GM19328 (cell line): Measurements from ENCODE around the gene OVCH2.
"Not testable (repeated sequence)": the region's sequence is repeated elsewhere in the genome, so short reads cannot be mapped to it uniquely, and the experiment has no call there.

ENCODE experiments used
- ATAC-seq: cut with Tn5 transposase; IDR thresholded peaks from one replicate; pipeline ENCODE4 v1.9.1; 2021; ENCODE audit warnings: mild to moderate bottlenecking, moderate library complexity; ENCODE audit not compliant: unreplicated experiment

Gene OVCH2, protein sequence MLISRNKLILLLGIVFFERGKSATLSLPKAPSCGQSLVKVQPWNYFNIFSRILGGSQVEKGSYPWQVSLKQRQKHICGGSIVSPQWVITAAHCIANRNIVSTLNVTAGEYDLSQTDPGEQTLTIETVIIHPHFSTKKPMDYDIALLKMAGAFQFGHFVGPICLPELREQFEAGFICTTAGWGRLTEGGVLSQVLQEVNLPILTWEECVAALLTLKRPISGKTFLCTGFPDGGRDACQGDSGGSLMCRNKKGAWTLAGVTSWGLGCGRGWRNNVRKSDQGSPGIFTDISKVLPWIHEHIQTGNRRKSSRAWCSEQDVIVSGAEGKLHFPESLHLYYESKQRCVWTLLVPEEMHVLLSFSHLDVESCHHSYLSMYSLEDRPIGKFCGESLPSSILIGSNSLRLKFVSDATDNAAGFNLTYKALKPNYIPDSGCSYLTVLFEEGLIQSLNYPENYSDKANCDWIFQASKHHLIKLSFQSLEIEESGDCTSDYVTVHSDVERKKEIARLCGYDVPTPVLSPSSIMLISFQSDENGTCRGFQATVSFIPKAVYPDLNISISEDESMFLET

DNA sequence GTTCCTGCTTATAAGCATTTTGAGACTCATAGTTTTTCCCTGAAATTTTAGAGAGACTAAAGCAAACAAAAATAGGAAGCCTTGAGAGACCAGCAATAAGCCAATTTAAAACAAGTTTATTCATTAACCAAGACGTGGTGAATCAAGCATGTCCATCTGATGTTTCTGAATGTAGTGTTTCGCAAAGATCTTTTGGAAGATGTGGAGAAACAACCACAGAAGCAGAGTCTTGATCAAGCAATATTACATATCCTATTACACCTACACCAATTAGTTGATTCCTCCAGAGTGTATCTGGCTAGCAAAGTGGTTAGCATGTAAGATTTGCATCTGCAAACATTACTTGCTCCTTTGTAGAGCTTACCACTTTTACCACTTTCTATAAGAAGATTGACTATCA lies at the start of gene OVCH2:
Gene OVCH2 (minus strand): TSS at position 101 of the 400 bp plus-strand sequence. CDS start 83 bp downstream, at position 18.
- ATAC-seq: no peak

DNA sequence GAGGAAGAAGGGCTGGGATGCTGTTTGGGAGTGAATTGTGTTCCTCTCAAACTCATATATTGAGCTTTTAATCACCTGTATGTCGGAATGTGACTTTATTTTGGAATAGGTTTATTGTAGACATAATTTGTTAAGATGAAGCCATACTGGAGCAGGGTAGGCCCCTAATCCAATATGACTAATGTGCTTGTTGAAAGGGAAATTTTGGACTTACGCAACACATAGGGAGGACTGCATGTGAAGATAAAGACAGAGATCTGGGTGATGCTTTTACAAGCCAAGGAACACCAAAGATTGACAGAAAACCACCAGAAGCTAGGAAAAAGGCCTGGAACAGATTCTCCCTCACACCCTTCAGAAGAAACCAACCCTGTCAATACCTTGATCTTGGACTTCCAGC lies 43.2 kb upstream of the OVCH2 start:
- no peak for ATAC-seq

DNA sequence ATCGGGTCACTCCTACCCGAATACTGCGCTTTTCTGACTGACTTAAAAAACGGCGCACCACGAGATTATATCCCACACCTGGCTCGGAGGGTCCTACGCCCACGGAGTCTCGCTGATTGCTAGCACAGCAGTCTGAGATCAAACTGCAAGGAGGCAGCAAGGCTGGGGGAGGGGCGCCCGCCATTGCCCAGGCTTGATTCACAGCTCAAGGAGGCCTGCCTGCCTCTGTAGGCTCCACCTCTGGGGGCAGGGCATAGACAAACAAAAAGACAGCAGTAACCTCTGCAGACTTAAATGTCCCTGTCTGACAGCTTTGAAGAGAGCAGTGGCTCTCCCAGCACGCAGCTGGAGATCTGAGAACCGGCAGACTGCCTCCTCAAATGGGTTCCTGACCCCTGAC lies 28.5 kb upstream of the OVCH2 start:
- ATAC-seq: not testable (repeated sequence)

DNA sequence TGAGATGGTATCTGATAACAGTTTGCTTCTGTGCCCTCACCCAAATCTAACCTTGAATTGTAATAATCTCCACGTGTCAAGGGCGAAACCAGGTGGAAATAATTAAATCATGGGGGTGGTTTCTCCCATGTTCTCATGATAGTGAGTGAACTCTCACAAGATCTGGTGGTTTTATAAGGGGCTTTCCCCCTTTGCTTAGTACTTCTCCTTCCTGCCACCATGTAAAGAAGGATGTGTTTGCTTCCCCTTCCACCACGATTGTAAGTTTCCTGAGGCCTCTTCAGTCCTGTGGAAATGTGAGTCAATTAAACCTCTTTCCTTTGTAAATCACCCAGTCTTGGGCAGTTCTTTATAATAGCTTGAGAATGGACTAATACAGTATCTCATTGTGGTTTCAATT lies 8.5 kb upstream of the OVCH2 start:
- no peak for ATAC-seq

DNA sequence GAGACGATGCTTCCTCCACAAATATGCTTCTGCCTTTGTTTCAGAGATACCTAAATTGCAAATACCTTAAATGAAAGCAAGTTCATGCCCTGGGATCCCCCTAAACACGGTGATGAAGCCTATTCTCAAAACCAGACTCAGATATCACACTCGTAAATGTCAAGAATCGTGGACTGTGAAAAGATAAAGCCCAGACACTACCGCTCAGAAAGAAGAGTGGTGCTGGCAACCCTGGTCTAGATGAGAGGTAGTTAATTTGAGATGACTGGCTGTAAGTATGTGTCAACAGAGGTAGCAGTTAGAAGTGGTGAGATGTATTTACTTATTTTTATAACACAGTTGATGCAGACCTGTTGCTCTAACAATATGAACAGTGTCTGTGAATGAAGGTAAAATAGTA lies 2.5 kb downstream of the OVCH2 start:
- ATAC-seq: no peak

DNA sequence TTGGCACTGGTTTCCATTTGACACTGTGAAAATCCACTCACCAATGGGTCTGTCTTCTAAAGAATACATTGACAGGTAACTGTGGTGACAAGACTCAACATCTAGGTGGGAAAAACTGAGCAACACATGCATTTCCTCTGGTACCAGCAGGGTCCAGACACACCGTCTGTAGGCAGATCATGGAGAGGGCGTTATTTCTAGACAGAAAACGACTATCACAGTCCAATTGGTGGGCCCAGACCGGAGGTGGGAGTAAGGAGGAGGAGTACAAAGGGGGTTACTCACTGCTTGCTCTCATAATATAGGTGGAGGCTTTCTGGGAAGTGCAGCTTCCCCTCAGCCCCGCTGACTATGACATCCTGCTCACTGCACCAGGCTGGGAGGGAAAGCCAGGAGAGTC lies 9.9 kb downstream of the OVCH2 start:
- ATAC-seq: no peak

DNA sequence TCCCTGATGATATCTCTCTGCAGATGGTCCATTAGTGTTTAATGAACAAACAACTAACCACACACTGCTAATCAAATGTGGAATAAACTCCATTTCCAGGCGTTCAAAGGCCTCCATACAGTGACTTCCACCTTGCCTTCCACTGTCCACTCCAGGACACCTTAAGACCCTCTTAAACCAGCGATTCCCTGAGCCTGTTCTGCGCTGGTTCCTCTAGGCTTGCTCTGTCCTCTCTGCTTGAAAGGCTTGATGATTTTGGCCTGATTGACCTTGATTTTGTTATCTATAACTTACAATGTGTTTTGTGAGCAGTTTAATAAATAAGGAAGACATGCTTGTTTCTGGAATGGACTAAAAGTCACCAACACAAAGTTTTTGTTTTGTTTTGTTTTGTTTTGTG lies 12.0 kb downstream of the OVCH2 start:
- no peak for ATAC-seq

DNA sequence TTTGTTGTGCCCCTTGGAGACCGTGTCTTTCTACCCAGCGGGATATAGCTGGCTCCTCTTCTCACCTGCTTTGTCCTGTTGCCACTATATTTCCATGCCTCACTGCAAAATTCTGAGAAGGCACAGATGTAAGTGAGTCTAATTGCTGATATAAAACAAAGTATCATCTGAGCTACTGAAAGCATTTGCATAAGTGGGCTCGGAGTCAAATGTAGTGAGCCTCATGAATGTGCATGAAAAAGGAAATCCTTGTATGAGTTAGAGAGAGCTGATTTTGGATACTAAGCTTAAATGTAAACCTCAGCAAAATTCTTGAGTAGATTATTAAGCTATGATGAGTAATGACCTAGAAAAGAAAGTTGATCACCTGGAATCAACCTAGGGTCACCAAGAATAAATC lies 13.9 kb downstream of the OVCH2 start:
- ATAC-seq: no peak

DNA sequence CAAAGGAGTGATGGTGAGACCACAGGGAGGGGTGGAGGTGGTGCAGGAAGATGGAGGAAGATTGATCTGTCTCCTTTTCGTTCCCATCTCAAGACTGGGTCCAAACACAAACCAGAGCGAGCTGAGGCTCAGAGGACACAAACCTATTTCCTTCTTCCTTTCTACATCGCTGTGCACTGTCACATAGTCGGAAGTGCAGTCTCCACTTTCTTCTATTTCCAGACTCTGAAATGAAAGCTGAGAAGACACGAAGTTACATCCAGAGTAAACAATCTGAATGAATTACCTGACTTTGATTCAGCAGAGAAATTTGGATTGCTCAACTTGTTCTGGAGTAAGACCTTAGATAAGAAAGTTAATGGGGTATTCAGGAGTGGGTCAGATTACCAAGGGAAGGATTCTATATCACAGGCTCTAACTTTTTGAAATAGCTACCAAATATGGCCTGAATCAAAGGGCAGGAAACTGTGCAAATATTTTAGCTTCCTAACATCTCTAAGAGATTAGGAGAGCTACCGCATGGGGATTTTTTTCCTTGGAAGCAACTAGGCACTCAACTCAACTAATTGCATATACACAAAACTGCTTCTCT lies 14.4 kb downstream of the OVCH2 start:
- no peak for ATAC-seq

DNA sequence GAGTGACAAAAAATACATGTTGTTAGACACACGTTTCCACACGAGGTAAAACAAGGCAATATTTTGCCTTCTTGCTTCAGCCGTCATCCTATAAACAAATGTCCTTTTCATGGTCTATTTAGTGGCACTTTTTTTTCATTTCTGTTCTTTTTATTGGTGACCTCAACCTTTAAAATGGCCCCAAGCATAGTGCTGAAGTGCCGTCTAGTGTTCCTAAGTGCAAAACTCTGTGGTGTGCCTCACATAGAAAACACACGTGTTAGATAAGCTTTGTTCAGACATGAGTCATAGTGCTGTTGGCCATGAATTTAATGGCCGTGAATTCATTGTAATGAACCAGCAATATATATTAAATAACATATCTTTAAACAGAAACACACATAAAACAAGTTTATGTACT lies 15.6 kb downstream of the OVCH2 start:
- no peak for ATAC-seq

DNA sequence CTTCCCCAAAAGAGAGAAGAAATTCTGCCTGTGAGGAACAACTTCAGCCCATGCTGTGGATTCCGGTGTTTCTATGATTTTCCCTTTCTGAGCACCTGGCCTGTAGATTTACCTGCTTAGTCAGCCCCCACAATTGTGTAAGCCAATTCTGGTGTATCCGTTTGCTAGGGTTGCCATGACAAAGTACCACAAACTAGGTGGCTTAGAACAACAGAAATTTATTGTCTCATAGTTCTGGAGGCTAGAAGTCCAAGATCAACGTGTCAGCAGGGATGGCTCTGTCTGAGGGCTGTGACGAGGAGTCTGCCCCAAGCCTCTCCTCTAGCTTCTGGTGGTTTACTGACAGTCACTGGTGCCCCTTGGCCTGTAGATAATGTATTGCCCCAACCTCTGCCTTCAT lies 17.0 kb downstream of the OVCH2 start:
- ATAC-seq: no peak

DNA sequence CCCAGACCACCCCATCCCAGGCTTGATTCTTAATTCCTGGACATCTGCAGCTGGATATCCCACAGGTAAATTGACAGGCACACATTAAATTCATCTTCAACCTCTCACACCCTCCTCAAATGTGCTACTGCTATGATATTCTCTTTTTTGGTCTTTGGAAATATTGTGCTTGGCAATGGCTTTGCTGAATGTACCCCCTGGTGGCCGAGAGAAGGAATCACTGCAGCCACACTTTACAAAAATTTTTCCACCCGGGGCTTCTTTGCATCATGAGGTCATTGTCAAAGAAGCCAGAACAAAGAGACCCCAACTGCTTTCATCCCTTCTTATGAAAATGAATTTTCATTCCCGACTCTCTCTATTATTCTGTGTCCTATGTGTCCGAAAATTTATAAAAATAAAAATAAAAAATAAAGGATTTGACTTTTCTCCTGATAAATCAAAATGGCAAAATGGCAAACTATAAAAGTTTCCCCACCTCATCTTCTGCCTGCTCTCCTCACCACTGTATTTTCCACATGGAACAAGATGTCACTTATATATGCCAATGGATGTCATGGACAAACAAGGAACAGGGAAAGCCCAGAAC lies 17.9 kb downstream of the OVCH2 start:
- no peak for ATAC-seq

DNA sequence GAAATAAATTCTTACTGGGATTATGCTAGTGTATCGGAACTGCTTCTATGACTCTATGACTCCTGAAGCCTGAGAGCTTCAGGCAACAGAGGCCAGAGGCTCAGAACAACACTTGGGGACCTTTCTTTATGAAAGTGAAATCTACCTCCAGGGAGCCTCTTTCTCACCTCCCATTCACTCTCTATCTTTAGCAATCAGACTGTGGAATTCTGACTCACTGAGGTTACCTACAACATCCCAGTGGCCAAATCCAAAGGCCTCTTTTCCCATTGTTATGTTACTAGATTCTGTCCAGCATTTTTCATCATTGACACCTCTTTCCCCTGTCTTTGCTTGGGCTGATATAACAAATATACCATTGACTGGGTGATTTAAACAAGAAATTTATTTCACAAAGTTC lies 18.9 kb downstream of the OVCH2 start:
- ATAC-seq: no peak

DNA sequence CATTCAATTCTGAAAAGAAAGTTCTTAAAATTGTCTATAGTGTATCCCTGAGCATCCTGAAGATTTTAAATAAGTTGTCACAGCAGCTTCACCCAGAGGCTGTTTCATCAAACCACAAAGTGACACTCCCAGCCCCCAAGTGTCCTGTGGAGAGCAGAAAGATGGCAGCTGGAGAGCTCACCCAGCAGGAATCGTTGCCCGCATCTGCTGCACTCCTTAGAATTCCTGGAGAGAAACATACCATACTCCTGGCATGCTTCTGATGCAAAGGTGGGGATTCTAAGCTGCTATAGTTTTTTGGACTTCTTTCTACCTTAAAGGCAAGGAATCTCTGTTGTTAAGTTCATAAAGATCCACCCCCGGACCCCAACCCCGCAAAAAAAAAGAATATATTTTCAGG lies 19.5 kb downstream of the OVCH2 start:
- ATAC-seq: no peak

DNA sequence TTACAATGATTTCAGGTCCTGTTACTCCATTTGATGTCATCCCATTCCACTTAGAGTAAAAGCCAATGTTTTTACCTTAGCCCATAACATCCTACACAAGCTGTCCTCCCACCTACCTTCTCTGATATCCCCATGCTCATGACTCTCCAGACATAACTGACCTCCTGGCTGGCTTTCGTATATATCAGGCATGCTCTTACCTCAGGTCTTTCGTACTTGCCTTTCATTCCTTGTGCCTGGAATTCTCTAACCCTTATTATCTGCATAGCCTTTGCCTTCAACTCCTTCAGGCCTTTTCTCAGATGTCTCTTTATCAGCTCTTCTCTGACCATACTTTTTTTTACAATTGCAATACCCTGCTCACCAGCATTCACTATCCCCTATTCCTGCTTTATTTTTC lies 22.7 kb downstream of the OVCH2 start:
- no peak for ATAC-seq

DNA sequence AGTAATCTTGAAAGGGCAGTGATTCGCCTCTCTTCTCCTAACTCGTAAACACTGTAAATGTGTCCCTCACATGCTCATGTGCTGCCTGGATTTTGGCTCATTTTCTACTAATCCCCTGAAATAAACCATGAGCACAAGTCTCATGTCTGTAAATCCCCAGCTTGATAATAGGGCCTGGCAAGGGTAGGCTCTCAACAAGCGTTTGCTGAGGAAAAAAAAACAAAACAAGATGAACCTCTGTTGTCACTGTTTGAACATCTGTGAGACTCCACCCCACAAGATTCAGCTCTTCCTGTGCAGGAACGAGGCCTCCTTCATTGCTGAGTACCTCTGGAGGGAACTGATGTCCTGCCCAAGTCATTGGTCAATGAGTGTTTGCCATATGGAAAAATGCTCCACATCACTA lies 28.5 kb downstream of the OVCH2 start:
- no peak for ATAC-seq

DNA sequence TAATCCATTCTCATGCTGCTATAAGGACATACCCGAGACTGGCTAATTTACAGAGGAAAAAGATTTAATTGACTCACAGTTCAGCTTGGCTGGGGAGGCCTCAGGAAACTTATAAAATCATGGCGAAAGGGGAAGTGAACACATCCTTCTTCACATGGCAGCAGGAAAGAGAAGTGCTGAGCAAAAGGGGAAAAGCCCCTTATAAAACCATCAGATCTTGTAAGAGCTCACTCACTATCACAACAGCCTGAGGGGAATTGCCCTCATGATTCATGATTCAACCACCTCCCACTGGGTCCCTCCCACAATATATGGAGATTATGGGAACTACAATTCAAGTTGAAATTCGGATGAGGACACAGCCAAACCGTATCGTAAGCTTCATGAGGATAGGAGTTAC lies 29.2 kb downstream of the OVCH2 start:
- no peak for ATAC-seq

DNA sequence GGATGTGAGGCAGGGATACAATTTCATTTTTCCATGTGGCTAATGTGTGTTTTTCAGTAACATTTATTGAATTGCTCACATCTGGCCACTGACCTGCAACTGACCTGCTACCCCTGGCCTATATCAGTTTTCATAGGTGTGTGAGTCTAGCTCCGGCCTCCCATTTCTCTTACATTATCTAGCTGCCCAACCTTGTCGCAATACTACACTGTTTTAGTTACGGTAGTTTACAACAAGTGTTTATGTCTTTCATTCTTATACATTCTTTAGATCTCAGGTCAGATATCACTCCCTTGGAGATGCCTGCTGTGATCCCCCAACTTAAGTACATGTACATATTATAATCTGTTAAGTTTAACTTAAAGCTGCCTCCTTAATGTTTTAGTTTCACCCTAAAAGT lies 30.6 kb downstream of the OVCH2 start:
- no peak for ATAC-seq

DNA sequence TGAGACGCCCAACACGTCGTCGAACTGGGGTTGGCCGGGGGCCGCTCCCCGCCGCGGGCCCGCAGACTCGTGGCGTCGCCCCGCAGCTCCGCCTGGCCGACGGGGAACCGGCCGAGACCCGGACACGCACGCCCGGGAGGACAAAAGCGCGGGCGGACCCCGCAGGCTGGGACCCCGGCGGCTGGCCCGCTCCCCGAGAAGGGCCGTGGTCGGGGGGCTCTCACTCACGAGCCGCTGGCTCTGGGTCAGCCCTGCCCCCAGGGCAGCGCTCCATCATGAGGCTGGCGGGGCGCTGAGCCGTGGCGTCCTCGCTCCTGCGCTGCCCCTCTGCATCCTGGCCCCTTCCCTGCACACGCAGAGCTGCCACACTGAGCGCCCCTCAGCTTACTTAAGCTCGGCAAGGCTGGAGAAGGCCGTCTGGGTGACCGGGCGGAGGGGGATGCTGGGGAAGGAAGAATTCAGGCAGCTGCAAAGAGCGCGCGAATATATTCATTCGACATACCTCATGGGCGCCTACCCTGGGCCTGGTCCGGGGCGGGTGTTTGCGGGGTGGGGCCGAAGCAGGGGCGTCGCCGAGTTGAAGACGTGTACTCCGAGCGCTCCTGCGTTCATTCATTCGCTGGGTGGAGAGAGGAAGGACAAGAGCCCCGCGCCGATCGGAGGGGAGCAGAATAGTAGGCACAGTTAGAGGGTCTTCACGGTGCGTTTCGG lies 32.4 kb downstream of the OVCH2 start:
- peak; percentile 35 for ATAC-seq

DNA sequence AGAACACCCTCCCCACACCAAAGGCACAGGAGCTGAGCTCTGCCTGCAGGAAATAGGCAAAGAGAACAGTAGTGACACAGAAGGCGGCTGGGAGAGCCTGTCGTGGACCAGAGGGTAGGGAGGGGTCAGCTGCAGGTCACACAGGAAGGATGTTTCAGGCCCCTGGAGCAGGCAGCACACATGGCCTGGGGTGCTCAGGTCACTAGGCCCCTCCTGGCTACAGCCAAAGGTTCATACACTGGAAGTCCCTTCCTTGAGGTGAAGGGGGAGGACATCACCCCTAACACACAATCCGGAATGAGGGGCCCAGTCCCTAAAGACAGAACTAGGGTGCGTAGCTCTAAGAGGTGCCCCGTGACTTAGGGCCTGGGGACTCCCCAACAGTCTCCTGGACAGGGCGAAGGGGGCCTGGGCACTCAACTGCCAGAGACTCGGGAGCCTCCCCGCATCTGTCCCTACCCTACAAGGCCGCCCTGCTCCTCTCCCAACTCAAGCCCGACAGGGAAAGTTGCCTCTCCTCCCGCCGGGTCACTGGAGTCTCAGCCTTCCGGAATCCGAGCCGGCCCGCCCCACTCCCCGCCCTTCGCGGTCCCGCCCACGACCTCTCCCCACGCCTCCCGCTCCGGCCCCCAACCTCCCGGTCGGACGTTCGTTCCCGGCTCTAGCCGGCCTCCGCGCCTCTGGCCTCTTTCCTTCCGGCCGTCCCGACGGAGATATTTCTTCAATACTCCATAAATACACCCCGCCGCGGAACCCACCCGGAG lies 33.1 kb downstream of the OVCH2 start, which contains the start of gene CYB5R2:
Gene CYB5R2 (minus strand): TSS at position 541 of the 764 bp plus-strand sequence. CDS start 675 bp downstream, outside the sequence.
- peak; percentile 33 for ATAC-seq
